T-cell (primary cell): ENCODE results near the gene BET1. TPM values are rescaled to one million over a fixed set of nuclear protein-coding genes. Genes with fewer than 3 reads are reported as not detected.

Source experiments
- ATAC-seq, 4 experiments: fragments of 200-7000 bp in 3 of 4; fragments of 150-1000 bp in 1 of 4; cut with Tn5 transposase; replicated peaks in 1 of 4; 1 replicate in 3 of 4; 2 replicates in 1 of 4; pipeline ENCODE4 v1.10.0; 2021; ENCODE audit warnings: moderate library complexity in 3 of 4, mild to moderate bottlenecking in 2 of 4, moderate number of reproducible peaks in 1 of 4
- CTCF ChIA-PET, 2 donors: fragments of 300-600 bp; sonication (Branson Sonifier 250); formaldehyde crosslinking; loops; one replicate each; lab custom pipeline; 2022; ENCODE audit warnings: antibody characterized with exemption in 2 of 2; lab: Charles Lee
- POLR2A ChIA-PET, 2 donors: fragments of 300-600 bp; sonication (Branson Sonifier 250); formaldehyde crosslinking; loops; one replicate each; lab custom pipeline; 2022; ENCODE audit warnings: antibody characterized with exemption in 2 of 2; lab: Charles Lee
- DNase-seq, 35 experiments: peaks; one replicate each; pipeline versions ENCODE4 v3.0.0 to v3.0.0-alpha.2; 2013 to 2023
- H3K27ac ChIP-seq: one replicate; pipeline ENCODE4 v1.5.1; 2013; ENCODE audit warnings: low read length
- H3K27me3 ChIP-seq, 2 experiments: replicated peaks in 1 of 2; 1 replicate in 1 of 2; 2 replicates in 1 of 2; pipeline versions ENCODE4 v1.6.1 to v1.7.0; 2013; ENCODE audit warnings: low read length in 1 of 2, mixed read lengths in 1 of 2; ENCODE audit not compliant: control insufficient read depth in 2 of 2, insufficient read depth in 2 of 2; ENCODE audit errors: extremely low read depth in 1 of 2
- H3K36me3 ChIP-seq, 2 donors: 1 replicate in 1 of 2; 2 replicates in 1 of 2; pipeline versions ENCODE4 v1.6.1 to v1.7.0; 2013; ENCODE audit warnings: low read length in 1 of 2; ENCODE audit not compliant: control insufficient read depth in 2 of 2, insufficient read depth in 1 of 2; ENCODE audit errors: extremely low read depth in 1 of 2
- H3K4me1 ChIP-seq, 2 experiments: 1 replicate in 1 of 2; 2 replicates in 1 of 2; pipeline versions ENCODE4 v1.6.1 to v1.7.0; 2013; ENCODE audit warnings: low read length in 2 of 2, mixed read lengths in 1 of 2; ENCODE audit not compliant: insufficient read depth in 2 of 2, control insufficient read depth in 1 of 2; ENCODE audit errors: extremely low read depth in 1 of 2
- H3K4me3 ChIP-seq, 2 donors: 1 replicate in 1 of 2; 2 replicates in 1 of 2; pipeline versions ENCODE4 v1.5.1 to v1.7.0; 2013; ENCODE audit warnings: mild to moderate bottlenecking in 2 of 2, low read length in 1 of 2, moderate library complexity in 1 of 2; ENCODE audit not compliant: control insufficient read depth in 1 of 2; ENCODE audit errors: extremely low read depth in 1 of 2
- H3K9me3 ChIP-seq: 2 replicates; pipeline ENCODE4 v1.7.0; 2013
- H3K27ac Mint-ChIP-seq, 2 donors: one replicate each; pipeline ENCODE4 v1.8.0; 2020 to 2021; ENCODE audit warnings: mild to moderate bottlenecking in 2 of 2, mixed read lengths in 2 of 2
- H3K27me3 Mint-ChIP-seq, 2 donors: one replicate each; pipeline ENCODE4 v1.8.0; 2021 to 2022; ENCODE audit warnings: mixed read lengths in 2 of 2
- H3K36me3 Mint-ChIP-seq: one replicate; pipeline ENCODE4 v1.8.0; 2021; ENCODE audit warnings: mixed read lengths
- H3K4me1 Mint-ChIP-seq, 3 donors: one replicate each; pipeline ENCODE4 v1.8.0; 2020 to 2022; ENCODE audit warnings: mixed read lengths in 3 of 3, mild to moderate bottlenecking in 1 of 3
- H3K4me3 Mint-ChIP-seq, 3 donors: one replicate each; pipeline ENCODE4 v1.8.0; 2020 to 2022; ENCODE audit warnings: mild to moderate bottlenecking in 3 of 3, mixed read lengths in 3 of 3, moderate library complexity in 3 of 3
- H3K9me3 Mint-ChIP-seq, 3 donors: one replicate each; pipeline ENCODE4 v1.8.0; 2020 to 2022; ENCODE audit warnings: mixed read lengths in 3 of 3
- WGBS: methylation state at CpG from one replicate; pipeline ENCODE4 v1.1.5; 2013; ENCODE audit warnings: missing lambda C conversion rate; ENCODE audit not compliant: insufficient coverage; 5-methylcytosine and 5-hydroxymethylcytosine counted together
- total RNA-seq, 35 experiments: library from RNA in 6 of 35; stranded (reverse) in 6 of 35; fragments of 120-200 nt in 1 of 35; gene quantifications; one replicate each; pipeline versions ENCODE4 v1.2.1 to v1.2.4 and lab custom pipeline; 2013 to 2026

The BET1 gene, protein sequence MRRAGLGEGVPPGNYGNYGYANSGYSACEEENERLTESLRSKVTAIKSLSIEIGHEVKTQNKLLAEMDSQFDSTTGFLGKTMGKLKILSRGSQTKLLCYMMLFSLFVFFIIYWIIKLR
- total RNA-seq (10 to 100 TPM; 11.9 to 27.2 (median 25.4) TPM), total RNA-seq (lab: John Stamatoyannopoulos, UW) (7.7 to 37.0 (median 18.3) reads per million in 29 experiments)
- 32.3 TPM for total RNA-seq (2013)

DNA sequence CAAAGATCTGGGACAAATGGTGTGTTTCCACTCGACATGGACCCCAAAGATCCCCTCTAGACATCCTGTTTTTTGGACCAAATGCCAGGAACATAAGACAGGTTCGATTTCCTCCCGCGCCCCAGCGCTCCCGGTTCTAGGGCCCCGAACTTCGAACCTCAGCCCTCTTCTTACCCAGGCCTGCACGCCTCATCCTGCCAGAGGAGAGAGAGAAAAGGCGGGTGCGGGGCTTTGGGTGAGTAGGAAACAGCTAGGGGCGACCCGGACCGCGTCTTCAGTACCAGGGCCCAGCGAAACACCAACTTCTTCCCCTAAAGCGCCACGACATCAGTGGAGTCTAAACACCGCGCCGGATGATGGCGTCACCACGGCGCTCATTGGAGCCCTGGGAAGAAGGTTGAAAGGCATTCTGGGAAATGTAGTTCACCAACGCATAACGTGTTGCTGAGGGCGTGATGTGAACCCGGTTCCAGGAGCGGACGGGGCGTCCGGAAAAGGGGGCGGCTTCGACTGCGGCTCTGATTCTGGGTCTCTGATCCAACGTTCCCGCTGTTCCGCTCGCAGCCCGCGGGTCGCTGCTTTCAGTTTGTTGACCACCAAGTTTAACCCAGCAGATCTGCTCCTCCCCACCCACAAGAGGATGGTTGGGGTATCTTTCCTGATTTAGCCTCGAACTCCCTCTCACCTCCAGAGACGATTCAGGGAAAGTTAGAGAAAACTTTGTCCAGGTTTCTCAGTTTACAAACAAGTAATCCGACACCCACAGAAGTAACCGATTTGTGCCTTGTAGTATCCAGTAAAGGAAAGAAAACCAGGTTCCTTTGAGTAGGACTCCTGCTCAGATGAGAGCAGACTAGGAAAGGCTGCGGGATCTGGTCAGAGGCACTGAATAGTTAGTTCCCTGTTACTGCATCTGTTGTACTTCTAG is at the start of gene BET1:
TSS of gene BET1 (minus strand) at position 332 of the 928 bp plus-strand sequence. CDS start at position 193, 139 bp downstream.
- peaks cover 41 to 50% (median 47%) of the 10 kb centered on the region in 3 donors for H3K4me1 Mint-ChIP-seq
- peak within 1 kb of the TSS; percentile 94 to 99 for H3K27ac Mint-ChIP-seq
- no peaks in the 10 kb centered on the region for H3K9me3 Mint-ChIP-seq
- CTCF ChIA-PET, result no interaction called here
- H3K4me3 Mint-ChIP-seq, result peak within 1 kb of the TSS; percentile 96 to 99 (median 98)
- H3K36me3 Mint-ChIP-seq, result peaks cover 7% of the 10 kb centered on the region
- H3K36me3 ChIP-seq, result no peaks in the 10 kb centered on the region
- peaks cover 3 to 10% of the 10 kb centered on the region in 2 donors for H3K27me3 Mint-ChIP-seq
- H3K4me1 ChIP-seq, result peaks cover 11 to 14% of the 10 kb centered on the region in 2 experiments
- peak; percentile 95 to 98 (median 97) for ATAC-seq
- POLR2A ChIA-PET, result interaction anchor here in 1 of 2 donors (0.6 kb wide), 1 partner anchor 310 kb away, joined by 3 read pairs; no protein-coding TSS in a partner anchor
- peak; percentile 83 to 98 (median 93) for DNase-seq
- no peaks in the 10 kb centered on the region for H3K27me3 ChIP-seq
- WGBS, result under 1% methylated on average over 17 of the region's 47 CpGs
- H3K9me3 ChIP-seq, result no peaks in the 10 kb centered on the region
- peak within 1 kb of the TSS; percentile 70 for H3K27ac ChIP-seq
- peak within 1 kb of the TSS; percentile 74 to 89 for H3K4me3 ChIP-seq

DNA sequence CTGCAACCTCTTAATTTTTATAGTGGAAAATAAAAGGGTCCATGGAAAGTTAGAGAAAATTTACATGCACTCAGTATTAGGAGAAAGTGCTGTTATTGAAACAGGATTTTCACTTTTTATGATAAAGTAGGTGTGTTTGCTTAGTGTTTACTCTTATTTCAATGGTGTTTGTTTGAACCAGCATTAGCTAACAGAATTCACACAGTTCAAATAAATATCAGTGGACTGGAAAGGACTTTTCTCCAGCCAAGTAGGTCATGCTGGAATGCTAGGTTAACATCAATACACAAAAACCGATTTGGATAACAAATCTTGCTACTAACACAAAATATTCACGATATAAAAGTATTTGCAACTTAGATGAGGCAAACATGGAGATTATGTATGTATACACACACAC is 49.4 kb upstream of the BET1 start:
- ChIA-PET CTCF (no interaction called here), POLR2A (no interaction called here)
- WGBS, result no CpG with 5 or more reads among the region's 2 CpGs
- Mint-ChIP-seq H3K27ac (no peak overlapping the region), H3K4me1 (peaks cover 0 to 6% (median 3%) of the 10 kb centered on the region in 3 donors), H3K4me3 (no peak overlapping the region), H3K36me3 (no peaks in the 10 kb centered on the region), H3K9me3 (no peaks in the 10 kb centered on the region), H3K27me3 (peaks cover 3 to 21% of the 10 kb centered on the region in 2 donors)
- Histone ChIP-seq H3K27ac (no peak overlapping the region), H3K36me3 (no peaks in the 10 kb centered on the region), H3K9me3 (no peaks in the 10 kb centered on the region), H3K27me3 (peaks cover 0 to 4% of the 10 kb centered on the region in 2 experiments), H3K4me1 (no peaks in the 10 kb centered on the region), H3K4me3 (no peak overlapping the region)
- DNase-seq, result no peak
- ATAC-seq, result no peak

DNA sequence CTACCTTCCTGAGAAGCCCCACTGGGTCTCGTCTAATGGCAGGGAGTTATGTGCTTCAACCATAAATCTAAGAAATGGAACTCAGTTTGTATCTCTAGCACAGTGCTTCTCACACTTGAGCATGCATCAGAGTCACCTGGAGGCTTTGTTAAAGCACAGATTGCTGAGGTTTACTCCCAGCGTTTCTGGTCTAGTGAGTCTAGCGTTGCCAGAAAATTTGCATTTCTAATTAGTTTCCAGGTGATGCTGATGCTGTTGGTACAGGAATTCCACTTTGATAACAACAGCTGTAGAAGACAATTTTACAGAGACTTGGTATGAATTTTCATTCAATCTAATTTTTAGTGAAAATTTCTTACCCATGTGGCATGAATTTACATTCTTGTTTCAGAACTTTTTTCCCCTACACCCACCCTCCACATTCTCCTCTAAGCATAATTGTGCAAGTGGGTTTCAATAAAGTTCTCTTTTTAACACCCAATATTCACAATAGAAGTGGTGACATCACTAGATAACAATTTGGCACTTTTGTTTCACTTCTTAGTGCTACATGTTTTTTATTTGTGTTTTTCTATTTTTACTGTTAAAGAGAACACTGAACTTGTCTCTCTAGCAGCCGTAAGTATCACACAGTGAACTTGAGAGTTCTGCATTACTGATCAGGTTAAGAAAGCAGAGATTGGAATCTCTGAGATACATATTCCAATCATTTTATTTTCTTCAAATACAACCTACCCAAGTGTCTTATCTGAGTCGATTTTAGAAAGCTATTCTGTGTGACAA is 48.4 kb upstream of the BET1 start:
- no peak for DNase-seq
- Histone ChIP-seq H3K27me3 (peaks cover 0 to 4% of the 10 kb centered on the region in 2 experiments), H3K27ac (no peak overlapping the region), H3K36me3 (no peaks in the 10 kb centered on the region), H3K9me3 (no peaks in the 10 kb centered on the region), H3K4me3 (no peak overlapping the region), H3K4me1 (no peaks in the 10 kb centered on the region)
- Mint-ChIP-seq H3K27me3 (peaks cover 7 to 17% of the 10 kb centered on the region in 2 donors), H3K4me1 (peaks cover 0 to 6% (median 3%) of the 10 kb centered on the region in 3 donors), H3K4me3 (no peak overlapping the region), H3K36me3 (no peaks in the 10 kb centered on the region), H3K27ac (no peak overlapping the region), H3K9me3 (no peaks in the 10 kb centered on the region)
- CTCF ChIA-PET, result no interaction called here
- no peak for ATAC-seq
- POLR2A ChIA-PET, result no interaction called here
- WGBS, result no CpG with 5 or more reads among the region's 5 CpGs

DNA sequence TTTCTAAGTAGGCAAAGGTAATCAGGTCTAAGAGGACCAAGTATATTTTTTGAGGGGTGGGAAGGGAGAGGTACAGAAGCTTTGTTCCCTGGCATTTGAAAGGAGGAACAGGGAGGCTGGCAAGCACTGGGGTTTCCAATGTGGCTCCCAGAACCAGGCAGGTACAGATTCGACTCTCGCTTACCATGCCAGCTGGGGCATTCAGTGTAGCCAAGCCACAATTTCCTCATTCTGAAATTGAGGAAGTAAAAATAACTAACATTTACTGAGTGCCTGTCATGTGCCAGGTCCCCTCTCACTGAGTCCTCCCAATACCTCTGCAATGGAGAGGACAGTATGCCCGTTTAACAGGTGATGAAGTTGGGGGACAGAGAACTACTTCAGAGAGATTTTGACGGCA is 45.9 kb upstream of the BET1 start:
- no peaks in the 10 kb centered on the region for H3K36me3 Mint-ChIP-seq
- no peak overlapping the region for H3K4me3 ChIP-seq
- peaks cover 0 to 6% (median 3%) of the 10 kb centered on the region in 3 donors for H3K4me1 Mint-ChIP-seq
- H3K4me3 Mint-ChIP-seq, result no peak overlapping the region
- ChIA-PET POLR2A (no interaction called here), CTCF (no interaction called here)
- H3K36me3 ChIP-seq, result no peaks in the 10 kb centered on the region
- no peaks in the 10 kb centered on the region for H3K9me3 ChIP-seq
- WGBS, result 30% methylated on average over 2 of the region's 4 CpGs
- ATAC-seq, result no peak
- peaks cover 11 to 21% of the 10 kb centered on the region in 2 donors for H3K27me3 Mint-ChIP-seq
- peaks cover 0 to 4% of the 10 kb centered on the region in 2 experiments for H3K27me3 ChIP-seq
- peak in 2 of 35 experiments; percentile 0 to 27 for DNase-seq
- H3K27ac ChIP-seq, result no peak overlapping the region
- H3K27ac Mint-ChIP-seq, result no peak overlapping the region
- H3K9me3 Mint-ChIP-seq, result no peaks in the 10 kb centered on the region
- no peaks in the 10 kb centered on the region for H3K4me1 ChIP-seq

DNA sequence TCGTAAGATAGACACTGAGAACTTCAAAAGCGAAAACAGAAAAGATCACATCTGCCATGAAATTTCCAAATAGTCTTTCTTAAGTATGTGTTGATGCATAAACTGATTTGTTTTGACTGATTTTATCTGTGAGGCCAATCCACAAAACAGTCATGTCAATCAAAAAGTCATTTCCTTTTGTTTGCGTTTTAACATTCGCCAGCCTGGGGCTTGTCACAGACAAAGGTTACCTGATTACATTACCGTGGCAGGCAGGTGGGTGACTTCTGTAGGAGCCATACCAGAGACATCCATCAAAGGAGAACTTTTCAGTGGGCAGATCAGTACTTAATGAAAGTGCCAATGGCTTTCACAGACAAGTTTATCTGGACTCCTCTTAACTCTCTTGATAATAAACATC is 45.5 kb upstream of the BET1 start:
- ChIA-PET CTCF (no interaction called here), POLR2A (no interaction called here)
- H3K4me3 Mint-ChIP-seq, result no peak overlapping the region
- Histone ChIP-seq H3K27ac (no peak overlapping the region), H3K27me3 (peaks cover 0 to 4% of the 10 kb centered on the region in 2 experiments), H3K4me3 (no peak overlapping the region), H3K9me3 (no peaks in the 10 kb centered on the region), H3K36me3 (no peaks in the 10 kb centered on the region), H3K4me1 (no peaks in the 10 kb centered on the region)
- WGBS, result 0% methylated on average over 3 of the region's 5 CpGs
- no peak for ATAC-seq
- H3K4me1 Mint-ChIP-seq, result peaks cover 0 to 6% (median 3%) of the 10 kb centered on the region in 3 donors
- no peak overlapping the region for H3K27ac Mint-ChIP-seq
- no peak for DNase-seq
- peaks cover 12 to 21% of the 10 kb centered on the region in 2 donors for H3K27me3 Mint-ChIP-seq
- no peaks in the 10 kb centered on the region for H3K9me3 Mint-ChIP-seq
- H3K36me3 Mint-ChIP-seq, result no peaks in the 10 kb centered on the region

DNA sequence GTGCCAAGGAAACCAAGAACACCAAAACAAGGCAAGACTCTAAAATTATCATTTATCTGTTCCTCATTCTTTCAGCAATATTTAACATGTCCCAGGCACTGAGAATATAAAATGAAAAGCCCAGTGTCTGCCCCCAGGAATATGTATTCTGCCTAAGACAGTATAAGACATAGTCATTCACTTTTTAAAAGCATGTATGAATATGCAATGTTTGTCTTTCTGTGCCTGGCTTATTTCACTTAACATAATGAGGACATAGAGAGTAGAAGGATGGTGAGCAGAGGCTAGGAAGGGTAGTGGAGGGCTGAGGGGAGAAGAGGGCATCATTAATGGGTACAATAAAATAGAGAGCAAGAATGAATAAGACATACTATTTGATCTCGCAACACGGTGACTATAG is 44.6 kb upstream of the BET1 start:
- Mint-ChIP-seq H3K9me3 (no peaks in the 10 kb centered on the region), H3K4me1 (peaks cover 0 to 6% (median 3%) of the 10 kb centered on the region in 3 donors), H3K27me3 (peaks cover 11 to 18% of the 10 kb centered on the region in 2 donors), H3K27ac (no peak overlapping the region), H3K4me3 (no peak overlapping the region), H3K36me3 (no peaks in the 10 kb centered on the region)
- ChIA-PET CTCF (no interaction called here), POLR2A (no interaction called here)
- Histone ChIP-seq H3K27me3 (peaks cover 0 to 4% of the 10 kb centered on the region in 2 experiments), H3K36me3 (no peaks in the 10 kb centered on the region), H3K27ac (no peak overlapping the region), H3K9me3 (no peaks in the 10 kb centered on the region), H3K4me1 (no peaks in the 10 kb centered on the region), H3K4me3 (no peak overlapping the region)
- WGBS, result no CpG with 5 or more reads among the region's 2 CpGs
- DNase-seq (no peak), ATAC-seq (no peak)
